T-helper 2 cell treated with Interferon-gamma antibody and Interleukin-4, amounts not matched to agents 5 μg/mL and 100 μg/mL, for 36 hours (primary cell): Measurements from ENCODE around the gene ATG16L1.

Source experiments
- DNase-seq: peaks from one replicate; pipeline ENCODE4 v3.0.0; 2021; ENCODE audit warnings: low spot score
- H3K27ac Mint-ChIP-seq: one replicate; pipeline ENCODE4 v1.8.0; 2021; ENCODE audit warnings: mild to moderate bottlenecking, mixed read lengths
- H3K27me3 Mint-ChIP-seq: one replicate; pipeline ENCODE4 v1.8.0; 2021; ENCODE audit warnings: low read depth, mixed read lengths
- H3K36me3 Mint-ChIP-seq: one replicate; pipeline ENCODE4 v1.8.0; 2021; ENCODE audit warnings: low read depth, mixed read lengths
- H3K4me1 Mint-ChIP-seq: one replicate; pipeline ENCODE4 v1.8.0; 2021; ENCODE audit warnings: low read depth, mixed read lengths
- H3K4me3 Mint-ChIP-seq: one replicate; pipeline ENCODE4 v1.8.0; 2022; ENCODE audit warnings: mild to moderate bottlenecking, moderate library complexity, mixed read lengths
- H3K9me3 Mint-ChIP-seq: one replicate; pipeline ENCODE4 v1.8.0; 2021; ENCODE audit warnings: mixed read lengths

ATG16L1 gene

GRCh38 chr2:233218836-233219235 is 32.6 kb upstream of the ATG16L1 start:
- Mint-ChIP-seq H3K4me3 (no peak overlapping the region), H3K9me3 (no peaks in the 10 kb centered on the region), H3K27me3 (peaks cover 7% of the 10 kb centered on the region), H3K36me3 (no peaks in the 10 kb centered on the region), H3K27ac (no peak overlapping the region), H3K4me1 (peaks cover 5% of the 10 kb centered on the region)
- DNase-seq: no peak

DNA sequence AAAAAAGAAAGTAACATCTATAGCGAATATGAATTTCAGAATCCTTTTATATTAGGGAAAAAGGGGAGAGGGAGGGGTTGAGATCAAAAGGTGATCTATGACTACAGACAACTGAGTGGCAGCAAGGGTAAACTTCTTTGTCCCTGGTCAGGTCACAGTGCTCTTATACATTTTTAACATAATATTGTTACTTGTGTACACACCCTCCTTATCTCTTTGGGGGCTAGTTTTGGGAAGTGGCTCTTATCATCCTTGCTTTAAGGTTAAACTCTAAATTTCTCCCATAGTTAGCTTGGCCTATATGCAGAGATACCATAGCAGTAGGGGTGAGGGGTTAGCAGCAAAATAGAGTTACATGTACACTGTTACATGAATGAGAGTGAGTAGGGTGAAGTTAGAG is 31.6 kb upstream of the ATG16L1 start:
- Mint-ChIP-seq H3K9me3 (no peaks in the 10 kb centered on the region), H3K36me3 (no peaks in the 10 kb centered on the region), H3K27me3 (peaks cover 12% of the 10 kb centered on the region), H3K27ac (no peak overlapping the region), H3K4me3 (no peak overlapping the region), H3K4me1 (peaks cover 5% of the 10 kb centered on the region)
- DNase-seq: no peak

- no peaks in the 10 kb centered on the region for H3K9me3 Mint-ChIP-seq
- no peak overlapping the region for H3K27ac Mint-ChIP-seq
- peaks cover 13% of the 10 kb centered on the region for H3K4me1 Mint-ChIP-seq
- no peak overlapping the region for H3K4me3 Mint-ChIP-seq
- peaks cover 13% of the 10 kb centered on the region for H3K27me3 Mint-ChIP-seq
- no peaks in the 10 kb centered on the region for H3K36me3 Mint-ChIP-seq
- no peak for DNase-seq
These were observed 30.0 kb upstream of the ATG16L1 start for GRCh38 chr2:233221378-233222063.

DNA sequence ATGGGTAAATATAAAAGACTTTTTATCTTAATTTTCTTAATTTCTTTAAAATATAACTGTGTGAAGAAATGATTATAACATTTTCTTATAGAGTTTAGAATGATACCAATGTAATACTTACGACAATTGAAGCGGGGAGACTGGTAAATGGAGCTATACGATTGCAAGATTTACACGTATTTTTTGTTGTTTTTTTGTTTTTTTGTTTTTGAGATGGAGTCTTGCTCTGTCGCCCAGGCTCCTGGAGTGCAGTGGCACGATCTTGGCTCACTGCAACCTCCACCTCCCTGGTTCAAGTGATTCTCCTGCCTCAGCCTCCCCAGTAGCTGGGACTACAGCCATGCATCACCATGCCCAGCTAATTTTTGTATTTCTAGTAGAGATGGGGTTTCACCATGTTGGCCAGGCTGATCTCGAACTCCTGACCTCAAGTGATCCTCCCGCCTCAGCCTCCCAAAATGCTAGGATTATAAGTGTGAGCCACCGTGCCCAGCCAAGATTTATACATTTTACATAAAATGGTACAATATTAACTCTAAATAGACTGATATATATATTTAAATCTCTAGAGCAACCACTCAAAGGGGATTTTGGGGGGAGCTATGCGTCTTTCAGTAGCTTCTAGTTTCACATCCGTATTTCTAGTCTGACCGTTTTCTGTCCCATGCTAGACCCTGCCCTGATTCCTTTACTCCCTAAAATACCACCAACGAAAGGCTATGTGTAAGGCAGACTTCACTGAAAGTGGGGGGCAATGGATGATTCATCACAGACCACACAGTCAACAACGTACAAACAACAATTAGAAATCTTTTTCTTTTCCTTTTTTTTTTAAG is 28.2 kb upstream of the ATG16L1 start:
- no peak overlapping the region for H3K4me3 Mint-ChIP-seq
- DNase-seq: no peak
- no peaks in the 10 kb centered on the region for H3K9me3 Mint-ChIP-seq
- peaks cover 1% of the 10 kb centered on the region for H3K36me3 Mint-ChIP-seq
- peaks cover 16% of the 10 kb centered on the region for H3K27me3 Mint-ChIP-seq
- peaks cover 14% of the 10 kb centered on the region for H3K4me1 Mint-ChIP-seq
- H3K27ac Mint-ChIP-seq: no peak overlapping the region

GRCh38 chr2:233225230-233226068 is 26.0 kb upstream of the ATG16L1 start:
- Mint-ChIP-seq H3K9me3 (no peaks in the 10 kb centered on the region), H3K27me3 (peaks cover 16% of the 10 kb centered on the region), H3K27ac (no peak overlapping the region), H3K4me1 (peaks cover 22% of the 10 kb centered on the region), H3K36me3 (peaks cover 1% of the 10 kb centered on the region), H3K4me3 (no peak overlapping the region)
- DNase-seq: no peak

- Mint-ChIP-seq H3K27ac (no peak overlapping the region), H3K9me3 (no peaks in the 10 kb centered on the region), H3K36me3 (peaks cover 5% of the 10 kb centered on the region), H3K27me3 (peaks cover 16% of the 10 kb centered on the region), H3K4me1 (peaks cover 33% of the 10 kb centered on the region), H3K4me3 (no peak overlapping the region)
- DNase-seq: no peak
These were observed 24.9 kb upstream of the ATG16L1 start for GRCh38 chr2:233226511-233227031.

- Mint-ChIP-seq H3K27me3 (peaks cover 14% of the 10 kb centered on the region), H3K4me1 (peaks cover 37% of the 10 kb centered on the region), H3K27ac (no peak overlapping the region), H3K36me3 (peaks cover 5% of the 10 kb centered on the region), H3K4me3 (no peak overlapping the region), H3K9me3 (no peaks in the 10 kb centered on the region)
- DNase-seq: no peak
These were observed 24.0 kb upstream of the ATG16L1 start for GRCh38 chr2:233227346-233227978.

DNA sequence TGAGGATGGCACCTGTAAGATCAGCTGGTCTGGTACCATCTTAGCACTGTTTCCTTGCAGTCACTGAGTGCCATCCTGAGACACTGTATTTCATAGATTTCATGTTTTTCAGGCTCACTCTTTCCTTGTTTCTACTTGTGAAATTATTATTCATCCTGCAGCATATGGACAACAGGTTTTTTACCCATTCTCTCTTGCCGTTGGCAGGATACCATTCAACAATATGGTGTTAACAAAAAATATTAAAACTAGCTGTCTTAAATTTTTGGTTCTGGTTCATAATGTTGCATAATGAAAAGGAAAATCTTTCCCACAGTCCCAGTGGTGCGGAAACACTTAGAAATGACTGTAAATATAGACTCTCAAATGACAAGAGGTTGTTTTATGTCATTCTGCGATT is 23.1 kb upstream of the ATG16L1 start:
- Mint-ChIP-seq H3K4me3 (no peak overlapping the region), H3K4me1 (peaks cover 41% of the 10 kb centered on the region), H3K36me3 (peaks cover 5% of the 10 kb centered on the region), H3K9me3 (no peaks in the 10 kb centered on the region), H3K27me3 (peaks cover 12% of the 10 kb centered on the region), H3K27ac (no peak overlapping the region)
- no peak for DNase-seq

DNA sequence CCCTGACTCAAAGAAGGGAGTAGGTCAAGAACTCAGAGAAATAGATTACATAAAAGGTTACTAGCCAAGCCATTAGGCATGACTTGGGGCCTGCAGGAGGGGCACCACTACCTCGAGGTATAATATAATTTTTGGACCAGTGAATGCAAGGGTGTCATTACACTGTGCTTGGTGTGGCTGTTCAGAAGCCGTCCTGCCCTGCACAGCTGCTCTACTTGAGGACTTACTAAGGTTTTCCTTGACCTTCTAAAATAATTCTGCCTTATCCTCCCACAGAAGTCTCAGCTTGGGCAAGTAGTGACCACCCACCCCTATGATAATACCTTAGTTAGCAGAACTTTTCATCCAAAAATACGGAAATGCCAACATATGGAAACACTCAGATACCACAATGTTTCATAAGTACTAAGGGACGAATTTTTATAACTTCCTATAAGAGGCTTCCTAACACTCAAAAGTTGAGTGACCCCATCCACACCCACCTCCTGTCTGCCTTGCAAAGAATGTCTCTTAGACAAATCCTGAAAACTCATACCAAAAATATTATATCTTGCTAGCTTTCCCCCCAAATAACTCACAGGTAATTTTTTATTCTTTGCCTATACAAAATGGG is 17.7 kb upstream of the ATG16L1 start:
- Mint-ChIP-seq H3K27me3 (peaks cover 3% of the 10 kb centered on the region), H3K9me3 (peaks cover 17% of the 10 kb centered on the region), H3K27ac (peak overlapping the region; percentile 89), H3K4me1 (peaks cover 64% of the 10 kb centered on the region), H3K36me3 (peaks cover 19% of the 10 kb centered on the region), H3K4me3 (peak overlapping the region; percentile 69)
- peak; percentile 33 for DNase-seq

DNA sequence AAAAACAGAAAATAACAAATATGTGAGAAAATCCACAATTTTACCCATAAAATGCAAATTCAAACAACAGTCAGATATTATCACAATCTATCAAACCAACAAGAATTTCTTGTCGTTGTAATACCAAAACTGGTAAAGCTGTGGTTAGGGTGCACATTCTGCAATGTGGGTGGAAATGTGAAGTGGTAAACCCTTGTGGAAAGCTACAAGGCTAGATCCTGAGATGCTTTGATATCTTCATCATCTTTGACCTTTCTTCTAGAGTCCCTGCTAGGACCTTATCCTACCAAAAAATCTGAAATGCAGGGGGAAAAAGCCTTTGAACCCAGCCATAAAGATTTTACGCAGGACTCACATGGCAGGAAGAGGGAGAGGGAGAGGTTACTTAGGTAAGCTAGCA is 17.2 kb upstream of the ATG16L1 start:
- DNase-seq: peak; percentile 73
- peaks cover 3% of the 10 kb centered on the region for H3K27me3 Mint-ChIP-seq
- peaks cover 21% of the 10 kb centered on the region for H3K9me3 Mint-ChIP-seq
- peaks cover 67% of the 10 kb centered on the region for H3K4me1 Mint-ChIP-seq
- H3K27ac Mint-ChIP-seq: peak overlapping the region; percentile 89
- peak overlapping the region; percentile 69 for H3K4me3 Mint-ChIP-seq
- H3K36me3 Mint-ChIP-seq: peaks cover 24% of the 10 kb centered on the region

DNA sequence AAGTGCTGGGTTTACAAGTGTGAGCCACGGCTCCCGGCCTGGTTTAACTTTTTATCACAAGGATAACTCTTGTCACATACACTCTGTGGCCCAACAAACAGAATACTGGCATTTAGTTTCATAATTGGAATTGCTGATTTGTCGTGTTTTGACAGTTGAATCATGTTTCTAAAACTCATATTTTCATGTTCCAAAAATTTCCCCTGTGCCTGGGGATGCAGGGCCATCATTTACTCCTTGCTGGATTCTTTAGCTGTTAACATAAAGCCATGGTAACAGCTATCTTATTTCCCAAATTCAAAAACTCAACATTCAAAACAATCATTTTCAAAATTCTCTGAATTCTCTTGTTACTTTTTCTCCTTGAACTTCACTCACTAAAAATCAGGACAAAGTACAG is 16.5 kb upstream of the ATG16L1 start:
- Mint-ChIP-seq H3K4me3 (peak overlapping the region; percentile 24), H3K4me1 (peaks cover 71% of the 10 kb centered on the region), H3K27ac (peak overlapping the region; percentile 89), H3K36me3 (peaks cover 28% of the 10 kb centered on the region), H3K27me3 (peaks cover 3% of the 10 kb centered on the region), H3K9me3 (peaks cover 25% of the 10 kb centered on the region)
- peak; percentile 21 for DNase-seq

- H3K4me3 Mint-ChIP-seq: no peak overlapping the region
- H3K27ac Mint-ChIP-seq: no peak overlapping the region
- DNase-seq: no peak
These were observed 15.5 kb upstream of the ATG16L1 start for GRCh38 chr2:233235977-233236376.

More at GRCh38 chr2:233235977-233236376, 15.5 kb upstream of the ATG16L1 start:
- Mint-ChIP-seq H3K36me3 (peaks cover 25% of the 10 kb centered on the region), H3K9me3 (peaks cover 25% of the 10 kb centered on the region), H3K27me3 (peaks cover 3% of the 10 kb centered on the region), H3K4me1 (peaks cover 67% of the 10 kb centered on the region)
